Activated CD4-positive, CD25-positive, alpha-beta regulatory T cell treated with anti-CD3 and anti-CD28 coated beads, Interleukin-2, amount 50 U/mL, for 24 hours (primary cell): ENCODE results near the gene ISG20.
A peak's percentile ranks its signal among the peaks of the same experiment; 100 is the strongest.
"Not testable (repeated sequence)": the region's sequence is repeated elsewhere in the genome, so short reads cannot be mapped to it uniquely, and the experiment has no call there.

Source experiments
- ATAC-seq, 2 donors: fragments of 150-1000 bp; cut with Tn5 transposase; one replicate each; pipeline ENCODE4 v1.10.0; 2021; ENCODE audit warnings: mild to moderate bottlenecking in 1 of 2, moderate library complexity in 1 of 2

The ISG20 gene

GRCh38 chr15:88637436-88637835 lies 1.4 kb upstream of the ISG20 start:
- ATAC-seq = no peak

- ATAC-seq = no peak
These were observed 783 bp upstream of the ISG20 start for GRCh38 chr15:88637841-88638625.

- no peak for ATAC-seq
These were observed 3.2 kb downstream of the ISG20 start for GRCh38 chr15:88641959-88642452.

- ATAC-seq = not testable (repeated sequence)
These were observed 3.7 kb downstream of the ISG20 start for GRCh38 chr15:88642514-88642913.

GRCh38 chr15:88644741-88645140 lies 5.9 kb downstream of the ISG20 start:
- no peak for ATAC-seq

GRCh38 chr15:88645171-88646087 lies 6.6 kb downstream of the ISG20 start:
- ATAC-seq = no peak

- no peak for ATAC-seq
These were observed 7.2 kb downstream of the ISG20 start for GRCh38 chr15:88646088-88646405.

GRCh38 chr15:88646951-88647350 lies 8.1 kb downstream of the ISG20 start:
- no peak for ATAC-seq

GRCh38 chr15:88647351-88648105 lies 8.7 kb downstream of the ISG20 start:
- no peak for ATAC-seq

- no peak for ATAC-seq
These were observed 9.8 kb downstream of the ISG20 start for GRCh38 chr15:88648357-88649214.

- ATAC-seq = peak; percentile 90 to 93
These were observed 10.5 kb downstream of the ISG20 start for GRCh38 chr15:88649286-88649733.

GRCh38 chr15:88649753-88650551 lies 11.1 kb downstream of the ISG20 start:
- ATAC-seq = no peak

- no peak for ATAC-seq
These were observed 11.7 kb downstream of the ISG20 start for GRCh38 chr15:88650556-88650955.

GRCh38 chr15:88651136-88651732 lies 12.4 kb downstream of the ISG20 start:
- ATAC-seq = no peak

GRCh38 chr15:88651971-88652370 lies 13.2 kb downstream of the ISG20 start:
- ATAC-seq = no peak

GRCh38 chr15:88652456-88653199 lies 13.8 kb downstream of the ISG20 start:
- no peak for ATAC-seq

GRCh38 chr15:88653200-88654064 lies 14.6 kb downstream of the ISG20 start:
- no peak for ATAC-seq

- no peak for ATAC-seq
These were observed 15.8 kb downstream of the ISG20 start for GRCh38 chr15:88654430-88655102.
